GM19467 (cell line): ENCODE results near the gene RAB11FIP5.

ENCODE experiments used
- ATAC-seq: cut with Tn5 transposase; IDR thresholded peaks from one replicate; pipeline ENCODE4 v1.9.1; 2021; ENCODE audit warnings: mild to moderate bottlenecking, moderate library complexity; ENCODE audit not compliant: unreplicated experiment

Gene RAB11FIP5

DNA sequence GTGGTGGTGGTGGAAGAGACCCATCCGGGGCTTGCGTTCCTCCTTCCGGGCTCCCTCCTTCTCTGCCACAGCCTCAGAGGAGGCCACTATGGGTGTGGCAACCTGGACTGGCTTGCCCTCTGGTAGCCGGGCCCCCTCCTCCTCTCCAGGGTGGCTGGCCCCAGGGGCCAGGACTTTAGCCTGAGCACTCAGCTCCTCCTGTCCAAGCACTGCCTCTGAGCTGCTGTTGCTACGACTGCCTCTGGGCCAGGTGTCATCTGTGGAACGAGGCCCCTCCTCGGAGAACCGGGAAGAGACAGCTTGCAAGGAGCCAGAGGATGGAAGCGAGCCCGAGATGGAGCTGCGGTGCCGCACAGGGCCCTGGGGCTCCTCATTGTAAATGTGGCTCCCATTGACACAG lies 24.5 kb downstream of the RAB11FIP5 start:
- no peak for ATAC-seq

DNA sequence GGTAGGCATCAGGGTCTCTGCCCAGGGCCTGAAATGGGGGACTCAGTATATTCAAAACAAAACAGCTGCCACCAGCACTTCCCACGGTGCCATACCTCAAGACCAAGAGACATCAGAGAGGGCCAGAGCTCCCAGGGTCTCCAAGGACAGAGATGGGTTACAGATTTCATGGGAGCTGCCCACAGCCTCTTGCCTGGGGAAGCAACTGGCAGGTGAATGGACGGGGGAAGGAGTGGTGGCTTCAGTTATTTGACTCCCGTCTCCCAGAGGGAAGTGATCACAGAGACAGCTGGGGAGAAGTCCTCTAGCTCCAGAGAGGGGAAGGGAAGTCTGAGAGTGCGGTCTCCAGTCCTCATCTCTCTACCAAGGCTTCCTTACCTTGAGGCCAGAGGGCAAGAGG lies 25.4 kb downstream of the RAB11FIP5 start:
- no peak for ATAC-seq

DNA sequence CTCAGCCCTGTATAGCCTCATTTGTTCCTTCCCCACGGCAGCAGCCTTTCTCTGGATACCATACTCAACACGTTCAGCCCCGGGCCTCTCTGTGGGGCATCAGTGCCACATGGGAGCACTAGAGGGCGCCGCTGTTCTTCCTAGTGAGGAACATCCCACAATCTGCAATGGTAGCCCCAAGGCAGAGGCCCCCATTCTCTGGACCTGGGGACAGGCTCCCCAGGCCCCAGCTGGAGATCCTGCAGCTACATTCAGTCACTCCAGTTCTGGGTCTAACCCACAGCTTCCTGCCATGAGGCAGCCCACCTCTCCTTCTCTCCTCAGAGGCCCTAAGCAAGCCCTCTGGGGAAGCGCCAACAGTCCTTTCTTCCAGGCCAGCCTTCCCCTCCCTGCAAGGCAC lies 27.1 kb downstream of the RAB11FIP5 start:
- ATAC-seq, result peak; percentile 82

DNA sequence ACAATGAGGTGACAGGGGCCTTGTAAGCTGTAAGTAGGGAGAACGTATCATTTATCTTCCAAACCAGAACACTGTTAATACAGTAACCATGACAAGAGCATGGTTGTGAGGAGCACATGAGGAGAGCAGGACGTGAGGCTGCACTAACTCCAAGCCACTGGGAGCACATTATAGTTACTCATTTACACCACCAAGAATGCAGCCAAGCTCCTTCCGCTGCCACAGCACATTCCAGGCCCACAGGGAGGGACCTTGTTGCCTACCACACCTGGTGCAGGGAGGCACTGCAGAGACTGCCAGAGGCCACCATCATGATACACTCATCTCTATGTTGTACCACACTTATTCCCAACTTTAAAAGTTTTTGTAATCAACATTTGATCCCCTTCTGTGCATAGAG lies 27.8 kb downstream of the RAB11FIP5 start:
- ATAC-seq, result no peak

DNA sequence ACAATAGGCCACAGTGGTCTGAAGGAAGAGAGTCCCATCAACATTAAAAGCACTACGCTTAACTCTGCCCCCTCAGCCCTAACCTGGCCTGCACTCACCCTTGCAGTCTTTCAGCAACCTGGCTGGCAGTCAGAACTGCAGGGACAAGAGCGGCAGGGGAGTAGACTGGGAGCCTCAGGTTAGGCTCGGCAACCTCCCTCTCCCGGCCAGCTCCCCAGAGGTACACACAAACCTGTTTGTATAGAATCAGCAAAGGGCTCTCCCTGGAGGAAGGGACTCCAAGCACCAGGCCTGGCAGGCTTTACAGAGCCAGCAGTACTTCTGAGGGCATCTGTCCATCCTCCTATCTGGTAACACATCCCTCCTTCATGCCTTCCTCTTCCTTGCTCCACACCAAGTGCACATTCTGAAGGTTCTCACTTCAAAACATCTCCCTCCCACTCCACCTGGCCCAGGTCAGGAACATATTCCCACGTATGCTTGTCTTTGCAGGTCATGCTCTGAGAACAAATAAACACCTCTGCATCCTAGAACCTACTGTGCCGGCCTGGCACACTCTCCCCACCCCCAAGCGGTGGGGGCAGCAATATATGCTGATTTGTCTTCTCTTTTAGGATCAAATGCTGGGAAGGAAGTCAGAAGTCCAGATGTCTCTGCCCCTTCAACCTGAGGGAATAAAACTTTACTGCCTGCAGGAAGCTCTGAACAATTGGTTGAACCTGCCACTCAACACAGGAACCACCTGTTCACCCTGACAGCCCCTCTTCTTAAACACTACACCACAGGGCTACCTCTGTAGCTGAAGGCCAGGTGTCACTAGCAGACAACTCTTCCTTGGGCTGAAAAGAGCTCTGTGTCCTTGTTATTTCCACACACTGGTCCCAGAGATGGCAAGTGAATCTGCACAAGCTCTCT lies 28.6 kb downstream of the RAB11FIP5 start:
- no peak for ATAC-seq

DNA sequence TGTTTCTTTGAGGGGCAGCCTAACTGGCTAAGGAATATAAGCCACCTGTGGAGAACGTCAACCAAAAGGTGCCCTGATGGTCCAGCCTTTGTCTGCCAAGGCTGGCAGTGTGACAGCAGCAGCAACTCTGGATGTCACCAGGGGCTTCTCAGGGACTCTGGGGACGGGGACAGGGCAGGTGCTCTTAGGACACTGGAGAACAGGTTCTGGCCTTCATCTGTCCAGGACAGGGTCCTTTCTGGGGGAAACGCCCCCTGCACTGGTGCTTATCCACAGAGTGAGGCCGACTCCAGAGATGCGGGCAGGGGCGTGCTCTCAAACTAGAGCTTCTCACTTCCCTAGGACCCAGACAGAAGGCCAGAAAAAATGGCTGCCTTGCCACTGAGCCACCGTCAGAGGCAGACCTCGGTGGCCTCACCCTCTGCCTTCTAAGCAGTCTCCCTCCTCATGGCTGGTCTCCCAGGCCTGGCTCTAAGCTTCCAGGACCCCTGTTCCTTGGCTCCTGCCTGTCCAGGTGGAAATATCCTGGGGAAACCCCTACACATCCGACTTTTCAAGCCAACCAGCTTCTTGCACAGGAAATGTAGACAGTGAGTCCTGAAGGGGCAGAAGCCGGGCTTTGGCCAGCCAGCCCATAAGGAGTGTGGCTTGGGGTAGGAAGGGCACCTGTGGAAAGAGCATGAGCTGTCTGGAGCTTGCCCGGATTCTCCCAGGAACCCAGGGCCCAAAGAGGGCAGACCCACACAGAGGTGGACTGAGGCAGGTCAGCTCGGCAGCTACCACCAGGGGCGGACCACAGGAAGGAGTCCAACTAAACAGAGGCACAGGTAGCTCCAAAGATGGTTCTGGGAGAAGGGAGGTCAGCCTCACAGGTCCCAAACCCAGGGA lies 30.0 kb downstream of the RAB11FIP5 start:
- ATAC-seq, result no peak

DNA sequence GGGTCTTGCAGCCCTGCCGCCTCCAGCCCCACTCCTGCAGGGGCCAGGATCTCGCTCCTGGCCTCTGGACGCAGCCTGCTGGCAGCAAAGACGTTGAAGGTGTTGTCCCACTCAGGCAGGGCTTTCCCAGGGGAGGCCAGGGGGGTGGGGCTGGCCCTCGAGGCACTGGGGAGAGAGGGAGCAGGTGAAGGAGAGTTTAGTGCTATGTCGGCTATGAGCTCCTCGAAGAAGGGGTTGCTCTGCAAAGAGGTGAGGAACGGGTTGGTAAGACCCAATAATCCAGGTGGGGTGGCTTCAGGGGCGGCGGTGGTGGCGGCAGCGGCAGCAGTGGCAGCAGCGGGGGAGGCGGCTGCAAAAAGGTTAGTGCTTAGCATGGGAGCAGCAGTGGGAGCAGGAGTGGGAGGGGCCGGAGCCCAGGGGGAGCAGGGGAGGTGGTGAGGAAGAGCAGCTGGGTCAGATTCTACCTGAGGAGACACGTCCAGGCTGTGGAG lies 31.5 kb downstream of the RAB11FIP5 start:
- no peak for ATAC-seq

DNA sequence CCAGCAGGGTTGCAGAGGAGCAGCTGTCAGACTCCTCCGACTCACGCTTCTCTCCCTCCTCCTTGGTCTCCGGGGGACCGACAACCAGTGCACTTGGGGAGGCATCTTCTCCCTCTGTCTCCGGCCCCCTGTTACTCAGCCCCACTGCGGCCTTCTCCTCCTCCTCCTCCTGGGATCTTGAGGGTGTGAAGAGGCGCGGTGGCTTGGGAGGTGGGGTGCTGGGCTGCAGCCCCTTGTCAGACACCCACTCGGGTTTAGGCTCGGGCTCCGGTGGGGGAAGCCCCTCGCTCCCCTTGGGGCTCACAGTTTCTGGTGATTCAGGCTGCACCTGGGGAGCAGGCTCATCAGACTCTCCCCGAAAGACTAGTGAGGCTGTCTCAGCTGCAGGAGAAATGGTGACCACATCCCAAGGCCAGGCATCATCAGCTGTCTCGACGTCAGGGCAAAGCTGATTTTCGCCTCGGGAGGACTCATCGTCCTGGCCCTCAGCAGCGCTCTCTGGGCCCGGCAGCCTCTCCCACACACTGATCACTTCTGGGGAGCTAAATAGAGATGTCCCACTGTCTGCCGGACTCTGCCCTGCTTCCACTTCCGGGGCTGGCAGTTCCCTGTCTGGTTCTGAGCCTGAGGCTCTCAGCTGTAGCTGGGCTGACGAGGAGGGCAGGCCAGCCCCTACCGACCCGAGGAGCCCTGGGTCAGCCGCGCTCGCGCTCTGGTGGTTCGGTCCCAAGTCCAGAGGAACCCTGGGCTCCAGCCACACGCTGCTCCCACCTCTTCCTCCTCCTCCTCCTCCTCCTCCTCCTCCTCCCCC lies 32.2 kb downstream of the RAB11FIP5 start:
- ATAC-seq, result no peak

DNA sequence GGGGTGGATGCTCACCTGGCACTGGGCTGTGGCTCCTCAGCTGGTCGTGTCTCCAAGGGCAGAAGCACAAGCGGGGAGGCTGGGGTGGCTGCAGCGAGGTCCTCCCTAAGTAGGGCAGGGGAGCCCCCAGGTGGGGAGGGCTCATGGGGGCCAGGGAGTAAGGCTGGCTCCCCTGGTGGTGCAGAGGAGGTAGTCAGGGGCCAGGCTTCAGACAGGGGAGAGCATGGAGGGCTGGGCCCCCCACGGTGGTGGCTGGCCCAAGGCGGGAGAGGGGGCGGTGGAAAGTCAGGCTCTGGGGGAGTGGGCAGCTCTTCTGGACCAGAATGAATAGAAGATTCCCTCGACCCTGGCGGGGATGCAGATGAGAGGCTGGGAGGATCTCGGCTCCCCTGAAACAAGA lies 33.1 kb downstream of the RAB11FIP5 start:
- no peak for ATAC-seq

DNA sequence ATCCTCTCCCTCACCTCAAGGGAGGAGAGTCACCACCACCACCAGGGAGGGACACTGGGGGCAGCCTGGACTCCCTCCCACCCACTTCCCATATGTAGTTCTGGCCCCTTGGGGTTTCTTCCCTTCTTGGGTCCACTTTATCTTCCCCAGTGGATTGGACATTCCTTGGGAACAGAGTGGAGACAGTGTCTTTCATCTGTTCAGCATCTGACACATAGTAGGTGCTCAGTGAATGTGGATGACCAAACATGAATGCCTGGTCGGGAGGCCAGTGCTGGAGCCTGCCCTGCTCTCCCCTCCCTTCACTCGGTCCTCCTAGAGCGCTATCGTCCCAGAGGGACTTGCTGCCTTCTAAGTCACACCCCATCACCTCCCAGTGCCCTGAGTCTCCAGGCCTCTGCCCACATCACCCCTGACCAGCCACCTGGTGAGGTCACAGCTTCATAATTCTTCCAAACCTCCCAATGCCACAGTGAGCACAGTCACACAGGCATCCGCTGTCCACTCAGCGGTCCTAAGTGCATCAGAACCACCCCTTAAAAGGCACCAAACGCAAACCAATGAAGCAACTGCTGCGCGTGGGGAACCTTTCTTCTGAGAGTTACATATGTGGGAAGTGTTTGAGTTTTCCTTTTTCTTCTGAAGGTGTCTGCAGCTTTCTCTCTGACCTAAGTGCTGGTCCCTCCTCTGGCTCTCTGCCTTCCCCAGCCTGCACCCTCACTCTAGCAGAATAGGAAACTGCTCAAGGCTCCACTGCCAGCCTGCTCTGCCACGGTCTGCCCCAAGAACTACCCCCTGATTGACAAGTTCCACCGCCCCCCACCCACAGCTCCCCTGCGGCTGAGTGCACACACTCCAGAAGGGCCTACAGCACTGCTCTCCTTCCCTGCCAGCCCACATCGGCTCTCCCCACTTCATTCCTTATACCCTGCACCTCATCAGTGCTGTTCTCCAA lies 34.0 kb downstream of the RAB11FIP5 start:
- ATAC-seq, result no peak

DNA sequence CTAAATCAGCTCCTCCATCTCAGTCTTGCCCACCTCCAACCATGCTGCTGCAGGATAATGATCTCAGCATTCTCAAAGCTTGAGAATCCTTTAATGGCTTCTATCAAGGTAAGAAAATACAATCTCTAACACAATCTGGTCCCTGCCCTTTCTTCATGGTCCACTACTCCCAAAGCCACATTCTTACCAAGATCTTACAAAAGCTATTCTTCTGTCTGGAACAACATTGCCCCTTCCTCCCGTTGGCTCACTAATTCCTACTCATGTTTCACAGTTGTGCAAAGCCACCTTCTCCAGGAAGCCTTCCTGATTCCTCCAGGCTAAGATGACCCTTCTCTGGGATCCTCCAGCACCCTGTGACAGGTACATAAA lies 35.3 kb downstream of the RAB11FIP5 start:
- ATAC-seq, result no peak

DNA sequence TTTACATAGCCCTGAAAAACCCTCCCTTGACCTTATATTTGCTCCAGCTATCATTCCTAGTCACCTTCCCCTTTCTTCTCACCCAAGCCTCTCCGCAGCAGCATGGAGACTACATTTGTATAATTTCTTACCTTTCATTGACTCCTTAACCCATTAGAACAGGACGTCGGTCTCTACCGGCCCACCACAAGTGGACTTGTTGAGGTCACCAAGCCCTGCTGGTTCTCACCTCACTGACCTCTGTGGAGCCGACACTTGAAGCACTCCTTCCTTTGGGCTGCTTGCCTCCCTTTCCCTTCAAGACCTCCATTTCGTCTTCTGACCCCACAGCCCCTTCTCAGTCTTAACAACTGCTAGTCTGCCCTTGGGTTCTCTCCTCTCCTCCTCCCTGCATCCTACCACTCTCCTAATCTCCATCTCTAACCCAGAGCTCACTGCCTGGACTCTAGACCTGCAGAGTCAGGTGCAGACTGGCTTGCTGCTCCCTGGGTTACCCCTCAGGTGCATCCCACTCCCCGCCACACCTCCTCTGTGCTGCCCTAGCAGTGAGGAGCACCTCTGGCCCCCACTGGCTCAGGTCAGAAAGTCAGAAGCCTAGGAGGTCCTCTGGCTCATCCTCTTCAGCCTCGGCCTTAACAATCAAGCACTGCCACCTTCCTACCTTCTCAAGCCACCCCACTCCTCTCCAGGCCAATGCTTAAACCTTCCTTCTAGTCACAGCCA lies 35.9 kb downstream of the RAB11FIP5 start:
- no peak for ATAC-seq

DNA sequence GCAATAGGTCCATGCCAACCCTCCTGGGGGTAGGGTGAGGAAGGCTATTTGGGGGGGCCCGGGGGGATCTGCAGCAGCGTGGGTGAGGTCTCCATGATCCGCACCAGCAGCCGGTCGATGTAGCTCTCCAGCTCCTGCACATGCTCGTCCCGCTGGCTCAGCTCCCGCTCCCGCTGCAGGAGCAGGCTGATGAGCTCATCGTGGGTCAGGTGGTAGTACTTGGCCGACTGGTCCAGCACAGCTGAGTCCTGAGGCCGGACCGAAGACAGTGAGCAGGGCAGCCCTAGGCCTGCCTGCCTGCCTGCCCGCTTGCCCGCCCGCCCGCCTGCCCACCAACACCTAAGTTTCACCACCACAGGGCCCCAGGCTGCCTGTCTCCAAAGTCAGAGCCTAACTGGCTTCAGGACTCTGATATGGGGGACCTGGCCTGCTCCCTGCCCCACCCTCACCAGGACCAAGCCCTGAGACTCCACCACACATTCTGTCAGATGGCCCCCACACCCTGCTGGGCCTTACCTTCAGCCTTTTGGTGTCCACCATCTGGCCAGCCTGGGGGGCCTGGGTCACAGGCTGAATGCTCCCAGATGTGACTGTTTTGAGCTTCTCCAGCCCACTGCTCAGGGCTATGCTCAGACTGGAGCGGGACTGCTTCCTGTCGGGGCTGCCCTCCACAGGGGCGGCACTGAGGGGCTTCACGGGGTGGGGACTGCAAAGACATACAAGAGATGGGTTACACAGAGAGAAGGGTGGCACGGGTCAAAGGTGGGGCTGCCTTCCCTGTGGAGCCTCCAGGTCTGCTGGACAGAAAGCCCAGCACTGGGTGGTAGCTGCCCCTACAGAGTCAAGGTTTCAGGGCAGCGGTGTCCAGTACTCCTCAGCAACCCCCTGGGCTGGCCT lies 37.0 kb downstream of the RAB11FIP5 start:
- no peak for ATAC-seq

DNA sequence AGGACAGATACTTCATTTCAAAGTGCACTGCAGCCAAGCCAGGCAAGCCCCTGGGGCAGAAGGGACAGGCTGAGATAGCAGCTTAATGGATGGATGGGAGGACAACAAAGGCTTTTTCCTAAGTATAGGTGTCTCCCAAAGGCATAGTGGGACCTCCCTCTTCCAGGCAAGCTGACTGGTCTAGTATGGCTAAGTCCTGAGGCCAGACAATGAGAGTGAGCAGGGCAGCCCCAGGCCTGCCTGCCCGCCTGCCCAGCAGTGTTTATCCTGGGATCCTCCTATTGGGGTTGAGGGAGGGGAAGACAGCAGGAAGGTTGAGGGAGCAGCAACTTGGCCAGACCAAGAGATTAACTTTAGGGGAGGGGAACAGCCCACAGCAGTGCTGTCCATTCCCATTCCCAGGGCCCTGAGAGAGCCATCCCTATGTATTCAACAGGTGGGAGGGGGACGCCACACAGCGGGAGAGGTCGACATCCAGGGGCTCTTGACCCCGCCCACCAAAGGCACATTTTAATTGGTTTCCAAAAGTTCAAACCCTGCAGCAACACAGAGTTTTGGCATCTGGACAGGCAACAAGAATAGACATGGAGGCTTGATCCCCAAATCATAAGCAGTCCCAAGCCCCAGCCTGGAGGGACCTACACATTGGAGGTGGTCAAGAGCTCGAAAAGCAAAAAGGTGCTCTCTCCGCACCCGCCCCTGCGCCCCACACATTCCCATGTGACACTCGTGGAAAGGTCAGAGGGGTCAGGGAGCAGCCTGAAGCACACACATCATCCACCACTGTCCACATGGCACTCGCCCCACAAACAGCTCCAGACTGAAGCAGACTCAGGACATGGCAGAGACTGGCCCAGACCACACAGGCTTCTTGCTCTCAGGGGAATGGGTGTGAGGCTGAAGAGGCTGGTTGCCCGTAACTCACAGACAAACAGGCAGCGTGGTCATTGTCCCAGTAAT lies 38.4 kb downstream of the RAB11FIP5 start:
- no peak for ATAC-seq

DNA sequence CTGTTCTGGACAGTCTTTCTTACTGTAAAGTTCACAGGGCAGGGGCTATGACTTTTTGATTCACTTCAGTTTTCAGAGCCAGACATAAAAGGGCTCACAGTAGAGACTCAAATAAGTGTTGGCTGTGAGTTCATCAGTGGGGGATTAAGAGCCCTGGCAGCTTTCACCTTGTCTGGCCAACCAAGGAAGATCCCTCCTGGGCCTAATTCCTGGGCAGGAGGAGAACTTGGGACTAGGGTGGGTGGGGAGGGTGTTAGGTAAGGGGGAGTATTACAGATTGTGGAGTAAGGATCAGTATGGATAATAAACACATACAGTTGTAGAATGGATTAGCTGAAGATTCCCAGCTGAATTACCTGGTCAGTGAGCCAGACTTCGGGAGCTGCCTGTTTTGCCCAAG lies 40.3 kb downstream of the RAB11FIP5 start:
- ATAC-seq, result no peak

DNA sequence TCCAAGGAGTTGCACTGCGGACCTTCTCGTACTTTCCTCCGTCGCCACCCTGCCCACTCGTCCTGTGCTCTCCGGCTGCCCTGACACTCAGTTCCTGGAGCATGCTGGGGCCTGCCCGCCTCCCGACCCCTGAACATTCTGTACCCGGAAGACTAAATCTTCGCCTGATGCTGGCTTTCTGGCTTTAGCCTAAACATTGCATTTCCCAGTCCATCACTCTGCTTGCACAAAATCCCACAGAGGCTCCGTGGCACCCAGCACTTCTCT lies 40.7 kb downstream of the RAB11FIP5 start:
- no peak for ATAC-seq
